ENCODE data around the gene TK1.

DNA sequence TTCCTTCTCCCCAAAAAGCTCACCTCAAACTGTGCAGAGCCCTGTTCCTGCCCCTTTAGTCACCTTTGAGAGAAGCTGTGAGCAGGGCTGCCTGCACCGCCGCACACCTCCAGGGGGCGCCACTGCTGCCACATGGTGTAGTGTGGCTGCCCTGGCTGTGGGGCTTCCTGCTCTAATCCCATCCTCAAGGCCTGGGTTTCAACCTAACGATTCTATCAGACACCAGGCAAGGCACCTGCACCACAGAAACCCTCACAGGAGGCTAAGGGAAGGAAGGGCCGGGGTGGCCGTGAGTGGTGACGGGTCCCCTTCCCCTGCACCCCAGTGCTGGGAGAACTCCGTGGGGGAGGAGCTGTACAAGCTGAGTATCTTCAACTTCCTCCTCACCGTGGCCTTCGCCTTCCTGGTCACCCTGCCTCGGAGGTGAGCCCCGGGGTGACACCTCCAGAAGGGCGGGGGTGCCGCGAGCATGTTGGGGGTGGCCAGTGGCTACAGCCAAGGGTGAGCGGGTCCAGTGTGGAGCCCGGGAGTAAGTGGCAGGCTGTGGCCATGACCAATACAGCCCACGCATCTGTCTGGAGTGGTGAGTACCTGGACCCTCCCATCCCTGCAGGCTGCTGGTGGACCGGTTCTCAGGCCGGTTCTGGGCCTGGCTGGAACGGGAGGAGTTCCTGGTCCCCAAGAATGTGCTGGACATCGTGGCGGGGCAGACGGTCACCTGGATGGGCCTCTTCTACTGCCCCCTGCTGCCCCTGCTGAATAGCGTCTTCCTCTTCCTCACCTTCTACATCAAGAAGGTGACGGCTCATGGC lies 49.3 kb downstream of the TK1 start:
- TF ChIP-seq, protein P1, sequence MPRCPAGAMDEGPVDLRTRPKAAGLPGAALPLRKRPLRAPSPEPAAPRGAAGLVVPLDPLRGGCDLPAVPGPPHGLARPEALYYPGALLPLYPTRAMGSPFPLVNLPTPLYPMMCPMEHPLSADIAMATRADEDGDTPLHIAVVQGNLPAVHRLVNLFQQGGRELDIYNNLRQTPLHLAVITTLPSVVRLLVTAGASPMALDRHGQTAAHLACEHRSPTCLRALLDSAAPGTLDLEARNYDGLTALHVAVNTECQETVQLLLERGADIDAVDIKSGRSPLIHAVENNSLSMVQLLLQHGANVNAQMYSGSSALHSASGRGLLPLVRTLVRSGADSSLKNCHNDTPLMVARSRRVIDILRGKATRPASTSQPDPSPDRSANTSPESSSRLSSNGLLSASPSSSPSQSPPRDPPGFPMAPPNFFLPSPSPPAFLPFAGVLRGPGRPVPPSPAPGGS (IDR thresholded peaks at IDR 0.05) = no peak
- TF ChIP-seq POLR2A (IDR thresholded peaks at IDR 0.05; ENCODE audit: low read length) (no peak), RAD21 (conservative IDR thresholded peaks at IDR 0.05 in 1 of 2, IDR thresholded peaks at IDR 0.05 in 1 of 2) (peak in 1 of 2 experiments; percentile 23; a peak in 1 of 5 replicates), EP300 (IDR thresholded peaks at IDR 0.05) (no peak), NR3C1 (IDR thresholded peaks at IDR 0.05) (no peak), SREBF2 (IDR thresholded peaks at IDR 0.05) (no peak), FOSL2 (IDR thresholded peaks at IDR 0.05) (no peak), FOSL2 (CRISPR knock-in tag; IDR thresholded peaks at IDR 0.05) (no peak)
- TF ChIP-seq, protein P2, sequence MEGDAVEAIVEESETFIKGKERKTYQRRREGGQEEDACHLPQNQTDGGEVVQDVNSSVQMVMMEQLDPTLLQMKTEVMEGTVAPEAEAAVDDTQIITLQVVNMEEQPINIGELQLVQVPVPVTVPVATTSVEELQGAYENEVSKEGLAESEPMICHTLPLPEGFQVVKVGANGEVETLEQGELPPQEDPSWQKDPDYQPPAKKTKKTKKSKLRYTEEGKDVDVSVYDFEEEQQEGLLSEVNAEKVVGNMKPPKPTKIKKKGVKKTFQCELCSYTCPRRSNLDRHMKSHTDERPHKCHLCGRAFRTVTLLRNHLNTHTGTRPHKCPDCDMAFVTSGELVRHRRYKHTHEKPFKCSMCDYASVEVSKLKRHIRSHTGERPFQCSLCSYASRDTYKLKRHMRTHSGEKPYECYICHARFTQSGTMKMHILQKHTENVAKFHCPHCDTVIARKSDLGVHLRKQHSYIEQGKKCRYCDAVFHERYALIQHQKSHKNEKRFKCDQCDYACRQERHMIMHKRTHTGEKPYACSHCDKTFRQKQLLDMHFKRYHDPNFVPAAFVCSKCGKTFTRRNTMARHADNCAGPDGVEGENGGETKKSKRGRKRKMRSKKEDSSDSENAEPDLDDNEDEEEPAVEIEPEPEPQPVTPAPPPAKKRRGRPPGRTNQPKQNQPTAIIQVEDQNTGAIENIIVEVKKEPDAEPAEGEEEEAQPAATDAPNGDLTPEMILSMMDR (IDR thresholded peaks at IDR 0.05) = peak; percentile 51
- TF ChIP-seq, protein P3, sequence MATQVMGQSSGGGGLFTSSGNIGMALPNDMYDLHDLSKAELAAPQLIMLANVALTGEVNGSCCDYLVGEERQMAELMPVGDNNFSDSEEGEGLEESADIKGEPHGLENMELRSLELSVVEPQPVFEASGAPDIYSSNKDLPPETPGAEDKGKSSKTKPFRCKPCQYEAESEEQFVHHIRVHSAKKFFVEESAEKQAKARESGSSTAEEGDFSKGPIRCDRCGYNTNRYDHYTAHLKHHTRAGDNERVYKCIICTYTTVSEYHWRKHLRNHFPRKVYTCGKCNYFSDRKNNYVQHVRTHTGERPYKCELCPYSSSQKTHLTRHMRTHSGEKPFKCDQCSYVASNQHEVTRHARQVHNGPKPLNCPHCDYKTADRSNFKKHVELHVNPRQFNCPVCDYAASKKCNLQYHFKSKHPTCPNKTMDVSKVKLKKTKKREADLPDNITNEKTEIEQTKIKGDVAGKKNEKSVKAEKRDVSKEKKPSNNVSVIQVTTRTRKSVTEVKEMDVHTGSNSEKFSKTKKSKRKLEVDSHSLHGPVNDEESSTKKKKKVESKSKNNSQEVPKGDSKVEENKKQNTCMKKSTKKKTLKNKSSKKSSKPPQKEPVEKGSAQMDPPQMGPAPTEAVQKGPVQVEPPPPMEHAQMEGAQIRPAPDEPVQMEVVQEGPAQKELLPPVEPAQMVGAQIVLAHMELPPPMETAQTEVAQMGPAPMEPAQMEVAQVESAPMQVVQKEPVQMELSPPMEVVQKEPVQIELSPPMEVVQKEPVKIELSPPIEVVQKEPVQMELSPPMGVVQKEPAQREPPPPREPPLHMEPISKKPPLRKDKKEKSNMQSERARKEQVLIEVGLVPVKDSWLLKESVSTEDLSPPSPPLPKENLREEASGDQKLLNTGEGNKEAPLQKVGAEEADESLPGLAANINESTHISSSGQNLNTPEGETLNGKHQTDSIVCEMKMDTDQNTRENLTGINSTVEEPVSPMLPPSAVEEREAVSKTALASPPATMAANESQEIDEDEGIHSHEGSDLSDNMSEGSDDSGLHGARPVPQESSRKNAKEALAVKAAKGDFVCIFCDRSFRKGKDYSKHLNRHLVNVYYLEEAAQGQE (IDR thresholded peaks at IDR 0.05) = no peak
